ENCODE measurements around the gene GREB1.

Gene GREB1

DNA sequence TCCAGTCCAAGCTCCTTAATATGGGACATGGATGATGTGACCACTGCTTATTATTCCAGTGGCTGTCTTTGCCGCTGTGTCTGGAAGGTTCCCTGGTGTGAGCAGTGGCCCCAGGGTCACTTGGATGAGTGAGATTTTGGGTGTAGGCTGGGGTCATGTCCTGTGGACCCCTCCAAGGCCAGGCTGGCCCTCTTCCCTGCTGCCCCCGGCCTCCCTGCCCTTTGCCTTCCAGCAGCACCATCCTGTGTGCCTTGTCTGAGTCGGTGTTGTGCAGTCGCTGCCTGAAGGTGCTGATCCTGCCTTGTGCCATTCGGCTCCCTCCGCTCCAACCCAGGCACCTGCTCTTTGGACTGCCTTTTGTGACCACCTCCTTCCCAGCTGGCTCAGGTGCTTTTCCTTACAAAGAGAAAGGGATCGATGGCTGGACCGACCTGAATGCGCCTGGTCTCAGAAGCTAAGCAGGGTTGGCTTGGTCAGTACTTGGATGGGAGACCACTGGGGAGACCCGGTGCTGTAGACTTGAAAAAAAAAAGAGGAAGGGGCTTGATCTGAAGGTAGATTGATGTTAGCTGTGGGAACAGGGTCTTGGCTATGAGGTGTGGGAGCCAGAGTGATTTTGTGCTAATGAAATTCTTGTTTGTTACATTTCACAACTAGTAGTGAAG lies 16.7 kb upstream of the GREB1 start:
- H3K27me3 ChIP-seq (replicated peaks in 2 of 5; ENCODE audit: control insufficient read depth in 4 of 5, insufficient read depth in 5 of 5, low read length in 4 of 5) = peaks cover 0 to 5% (median 0%) of the 10 kb centered on the region in 5 experiments
- no peaks in the 10 kb centered on the region for H3K4me1 ChIP-seq (ENCODE audit: control extremely low read depth in 1 of 4, control insufficient read depth in 4 of 4, insufficient read depth in 4 of 4, low read length in 3 of 4)
- POLR2A ChIA-PET = no interaction called here
- no peak overlapping the region for H3K4me3 ChIP-seq (ENCODE audit: control insufficient read depth in 1 of 7, extremely low read depth in 1 of 7, insufficient read depth in 4 of 7, low read depth in 2 of 7, low read length in 6 of 7)
- DNase-seq = no peak
- H3K27ac ChIP-seq (ENCODE audit: insufficient read depth in 1 of 2, low read depth in 1 of 2, low read length in 2 of 2, poor library complexity in 1 of 2, severe bottlenecking in 2 of 2) = no peak overlapping the region
- CTCF ChIA-PET = interaction anchor here (0.7 to 1.2 kb wide), 2 partner anchors 16 to 66 kb away, joined by 3 read pairs; no protein-coding TSS in a partner anchor
- WGBS (ENCODE audit: insufficient coverage) = 87% methylated on average over 10 of the region's 10 CpGs
- peaks cover 0 to 3% (median 0%) of the 10 kb centered on the region in 5 experiments for H3K9me3 ChIP-seq (ENCODE audit: control extremely low read depth in 1 of 5, control insufficient read depth in 4 of 5, insufficient read depth in 2 of 5, low read depth in 1 of 5, low read length in 4 of 5)
- no peaks in the 10 kb centered on the region for H3K36me3 ChIP-seq (ENCODE audit: control insufficient read depth in 4 of 4, insufficient read depth in 4 of 4, low read length in 3 of 4)

DNA sequence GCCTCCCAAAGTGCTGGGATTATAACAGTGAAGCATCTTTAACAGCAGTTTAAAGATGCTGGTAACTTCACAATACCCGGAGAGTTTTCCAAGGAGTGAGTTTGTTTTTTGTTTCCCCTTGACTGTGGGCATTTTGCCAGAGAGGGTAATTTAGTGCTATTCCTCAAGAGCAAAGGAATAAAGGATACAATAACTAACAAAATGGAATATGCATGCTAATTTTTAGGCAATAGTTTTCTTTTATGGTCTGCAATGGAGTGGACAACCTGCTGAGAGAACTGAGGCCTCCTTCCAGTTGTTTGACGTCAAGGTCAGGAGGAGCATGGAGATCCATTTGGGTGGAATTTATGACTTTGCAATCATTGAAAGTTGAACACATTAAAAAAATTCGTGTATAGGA lies 15.9 kb upstream of the GREB1 start:
- Histone ChIP-seq H3K9me3 (ENCODE audit: control extremely low read depth in 1 of 5, control insufficient read depth in 4 of 5, insufficient read depth in 2 of 5, low read depth in 1 of 5, low read length in 4 of 5) (peaks cover 0 to 3% (median 0%) of the 10 kb centered on the region in 5 experiments), H3K36me3 (ENCODE audit: control insufficient read depth in 4 of 4, insufficient read depth in 4 of 4, low read length in 3 of 4) (no peaks in the 10 kb centered on the region), H3K4me1 (ENCODE audit: control extremely low read depth in 1 of 4, control insufficient read depth in 4 of 4, insufficient read depth in 4 of 4, low read length in 3 of 4) (no peaks in the 10 kb centered on the region), H3K4me3 (ENCODE audit: control insufficient read depth in 1 of 7, extremely low read depth in 1 of 7, insufficient read depth in 4 of 7, low read depth in 2 of 7, low read length in 6 of 7) (no peak overlapping the region), H3K27ac (ENCODE audit: insufficient read depth in 1 of 2, low read depth in 1 of 2, low read length in 2 of 2, poor library complexity in 1 of 2, severe bottlenecking in 2 of 2) (no peak overlapping the region), H3K27me3 (replicated peaks in 2 of 5; ENCODE audit: control insufficient read depth in 4 of 5, insufficient read depth in 5 of 5, low read length in 4 of 5) (peaks cover 0 to 5% (median 0%) of the 10 kb centered on the region in 5 experiments)
- DNase-seq = no peak
- POLR2A ChIA-PET = no interaction called here
- 75% methylated on average over 2 of the region's 3 CpGs for WGBS (ENCODE audit: insufficient coverage)
- CTCF ChIA-PET = no interaction called here

DNA sequence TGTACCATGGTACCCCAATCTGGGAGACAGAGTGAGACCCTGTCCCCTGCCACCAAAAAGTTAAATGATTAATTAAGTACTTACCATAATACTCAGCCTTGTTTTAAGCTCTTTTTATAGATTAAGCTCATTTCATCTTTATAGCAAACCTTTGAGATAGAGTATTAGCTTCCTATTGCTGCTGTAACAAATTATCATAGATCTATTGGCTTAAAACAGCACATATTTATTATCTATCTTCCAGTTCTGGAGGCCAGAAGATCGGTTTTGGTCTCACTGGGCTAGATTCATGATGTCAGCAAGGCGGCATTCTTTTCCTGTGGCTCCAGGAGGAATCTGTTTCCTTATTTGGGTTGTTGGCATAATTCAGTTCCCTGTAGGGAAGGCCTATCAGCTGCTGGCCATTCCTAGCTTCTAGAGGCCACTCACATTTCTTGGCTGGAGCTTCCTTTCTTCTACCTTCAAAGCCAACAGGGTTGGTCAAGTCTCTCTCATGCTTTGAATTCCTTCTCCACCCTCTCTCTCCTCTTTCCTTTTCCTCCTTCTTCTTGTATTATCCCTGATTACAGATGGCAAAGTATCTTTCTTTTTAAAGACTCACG lies 13.7 kb upstream of the GREB1 start:
- ChIA-PET POLR2A (no interaction called here), CTCF (no interaction called here)
- Histone ChIP-seq H3K36me3 (ENCODE audit: control insufficient read depth in 4 of 4, insufficient read depth in 4 of 4, low read length in 3 of 4) (no peaks in the 10 kb centered on the region), H3K27ac (ENCODE audit: insufficient read depth in 1 of 2, low read depth in 1 of 2, low read length in 2 of 2, poor library complexity in 1 of 2, severe bottlenecking in 2 of 2) (no peak overlapping the region), H3K9me3 (ENCODE audit: control extremely low read depth in 1 of 5, control insufficient read depth in 4 of 5, insufficient read depth in 2 of 5, low read depth in 1 of 5, low read length in 4 of 5) (peaks cover 0 to 3% (median 0%) of the 10 kb centered on the region in 5 experiments), H3K4me1 (ENCODE audit: control extremely low read depth in 1 of 4, control insufficient read depth in 4 of 4, insufficient read depth in 4 of 4, low read length in 3 of 4) (no peaks in the 10 kb centered on the region), H3K27me3 (replicated peaks in 2 of 5; ENCODE audit: control insufficient read depth in 4 of 5, insufficient read depth in 5 of 5, low read length in 4 of 5) (peaks cover 0 to 5% (median 0%) of the 10 kb centered on the region in 5 experiments), H3K4me3 (ENCODE audit: control insufficient read depth in 1 of 7, extremely low read depth in 1 of 7, insufficient read depth in 4 of 7, low read depth in 2 of 7, low read length in 6 of 7) (no peak overlapping the region)
- WGBS (ENCODE audit: insufficient coverage) = 83% methylated on average over 1 of the region's 3 CpGs
- no peak for DNase-seq

DNA sequence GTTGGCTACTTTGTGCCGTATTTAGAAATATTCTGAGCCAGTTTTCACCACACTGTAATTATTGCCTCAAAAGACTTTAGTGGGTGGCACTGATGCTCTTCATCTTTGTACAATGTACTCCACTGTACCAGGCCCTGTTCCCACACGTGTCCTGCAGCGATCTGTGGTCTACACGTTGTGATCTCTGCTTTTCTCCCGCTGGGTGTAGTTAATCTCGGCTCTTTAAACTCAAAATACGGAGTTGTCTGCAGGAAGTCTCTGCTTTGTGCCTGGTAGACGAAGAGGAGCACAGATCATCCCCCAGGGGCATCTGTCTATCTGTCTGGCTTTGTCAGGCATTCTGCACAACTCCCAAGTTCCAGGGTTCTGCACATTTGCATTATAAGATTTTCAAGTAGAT lies 12.1 kb upstream of the GREB1 start:
- peaks cover 0 to 3% (median 0%) of the 10 kb centered on the region in 5 experiments for H3K9me3 ChIP-seq (ENCODE audit: control extremely low read depth in 1 of 5, control insufficient read depth in 4 of 5, insufficient read depth in 2 of 5, low read depth in 1 of 5, low read length in 4 of 5)
- no peak overlapping the region for H3K4me3 ChIP-seq (ENCODE audit: control insufficient read depth in 1 of 7, extremely low read depth in 1 of 7, insufficient read depth in 4 of 7, low read depth in 2 of 7, low read length in 6 of 7)
- ChIA-PET CTCF (no interaction called here), POLR2A (no interaction called here)
- DNase-seq = no peak
- H3K27me3 ChIP-seq (replicated peaks in 2 of 5; ENCODE audit: control insufficient read depth in 4 of 5, insufficient read depth in 5 of 5, low read length in 4 of 5) = peaks cover 0 to 5% (median 0%) of the 10 kb centered on the region in 5 experiments
- H3K27ac ChIP-seq (ENCODE audit: insufficient read depth in 1 of 2, low read depth in 1 of 2, low read length in 2 of 2, poor library complexity in 1 of 2, severe bottlenecking in 2 of 2) = no peak overlapping the region
- H3K4me1 ChIP-seq (ENCODE audit: control extremely low read depth in 1 of 4, control insufficient read depth in 4 of 4, insufficient read depth in 4 of 4, low read length in 3 of 4) = no peaks in the 10 kb centered on the region
- H3K36me3 ChIP-seq (ENCODE audit: control insufficient read depth in 4 of 4, insufficient read depth in 4 of 4, low read length in 3 of 4) = no peaks in the 10 kb centered on the region
- 84% methylated on average over 8 of the region's 8 CpGs for WGBS (ENCODE audit: insufficient coverage)

DNA sequence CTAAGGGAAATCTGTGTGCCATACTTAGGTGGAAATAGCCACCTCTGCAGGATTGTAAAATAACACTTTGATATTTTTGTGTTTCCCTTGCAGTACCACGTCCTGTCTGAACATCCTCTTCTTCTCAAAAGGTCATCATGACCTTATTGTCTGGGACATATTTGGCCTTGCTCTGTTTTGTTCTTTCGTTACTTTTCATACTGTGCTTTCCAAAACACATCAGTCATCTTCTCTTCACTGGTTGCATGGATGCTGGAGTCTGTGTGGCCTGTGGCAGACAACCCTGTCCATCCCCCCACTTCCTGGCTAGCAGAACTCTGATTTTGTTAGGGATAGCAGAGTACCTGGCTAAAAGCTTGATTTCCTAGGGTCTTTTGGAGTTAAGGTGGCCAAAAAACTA lies 9.4 kb upstream of the GREB1 start:
- H3K4me3 ChIP-seq (ENCODE audit: control insufficient read depth in 1 of 7, extremely low read depth in 1 of 7, insufficient read depth in 4 of 7, low read depth in 2 of 7, low read length in 6 of 7) = no peak overlapping the region
- peaks cover 0 to 3% (median 0%) of the 10 kb centered on the region in 5 experiments for H3K9me3 ChIP-seq (ENCODE audit: control extremely low read depth in 1 of 5, control insufficient read depth in 4 of 5, insufficient read depth in 2 of 5, low read depth in 1 of 5, low read length in 4 of 5)
- CTCF ChIA-PET = no interaction called here
- DNase-seq = no peak
- H3K36me3 ChIP-seq (ENCODE audit: control insufficient read depth in 4 of 4, insufficient read depth in 4 of 4, low read length in 3 of 4) = no peaks in the 10 kb centered on the region
- H3K4me1 ChIP-seq (ENCODE audit: control extremely low read depth in 1 of 4, control insufficient read depth in 4 of 4, insufficient read depth in 4 of 4, low read length in 3 of 4) = no peaks in the 10 kb centered on the region
- H3K27me3 ChIP-seq (replicated peaks in 2 of 5; ENCODE audit: control insufficient read depth in 4 of 5, insufficient read depth in 5 of 5, low read length in 4 of 5) = peaks cover 0 to 2% (median 0%) of the 10 kb centered on the region in 5 experiments
- 82% methylated on average over 2 of the region's 2 CpGs for WGBS (ENCODE audit: insufficient coverage)
- POLR2A ChIA-PET = no interaction called here
- no peak overlapping the region for H3K27ac ChIP-seq (ENCODE audit: insufficient read depth in 1 of 2, low read depth in 1 of 2, low read length in 2 of 2, poor library complexity in 1 of 2, severe bottlenecking in 2 of 2)

DNA sequence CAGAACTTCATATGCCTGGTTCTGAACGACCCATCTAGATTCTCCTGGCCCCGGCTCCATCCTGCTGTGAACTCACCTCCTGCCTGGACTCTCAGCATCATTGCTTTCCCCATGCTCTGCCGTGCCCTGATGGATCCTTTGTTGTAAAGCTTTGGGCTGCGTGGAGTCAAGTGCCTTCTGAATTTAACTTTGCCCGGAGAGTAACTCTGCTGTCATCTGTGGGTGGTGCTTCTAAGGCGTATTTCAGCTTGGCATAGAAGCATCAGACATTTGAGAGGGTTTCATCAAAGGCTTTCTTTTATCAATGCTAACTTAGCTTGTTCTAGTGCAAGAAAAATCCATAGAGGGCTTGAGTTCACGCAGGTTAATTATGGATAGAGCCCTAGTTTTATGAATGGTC lies 8.1 kb upstream of the GREB1 start:
- ChIA-PET CTCF (no interaction called here), POLR2A (no interaction called here)
- H3K36me3 ChIP-seq (ENCODE audit: control insufficient read depth in 4 of 4, insufficient read depth in 4 of 4, low read length in 3 of 4) = no peaks in the 10 kb centered on the region
- H3K27me3 ChIP-seq (replicated peaks in 2 of 5; ENCODE audit: control insufficient read depth in 4 of 5, insufficient read depth in 5 of 5, low read length in 4 of 5) = peaks cover 0 to 3% (median under 1%) of the 10 kb centered on the region in 5 experiments
- H3K9me3 ChIP-seq (ENCODE audit: control extremely low read depth in 1 of 5, control insufficient read depth in 4 of 5, insufficient read depth in 2 of 5, low read depth in 1 of 5, low read length in 4 of 5) = no peaks in the 10 kb centered on the region
- no peak overlapping the region for H3K4me3 ChIP-seq (ENCODE audit: control insufficient read depth in 1 of 7, extremely low read depth in 1 of 7, insufficient read depth in 4 of 7, low read depth in 2 of 7, low read length in 6 of 7)
- no peak overlapping the region for H3K27ac ChIP-seq (ENCODE audit: insufficient read depth in 1 of 2, low read depth in 1 of 2, low read length in 2 of 2, poor library complexity in 1 of 2, severe bottlenecking in 2 of 2)
- DNase-seq = no peak
- H3K4me1 ChIP-seq (ENCODE audit: control extremely low read depth in 1 of 4, control insufficient read depth in 4 of 4, insufficient read depth in 4 of 4, low read length in 3 of 4) = no peaks in the 10 kb centered on the region
- WGBS (ENCODE audit: insufficient coverage) = 96% methylated on average over 6 of the region's 7 CpGs

DNA sequence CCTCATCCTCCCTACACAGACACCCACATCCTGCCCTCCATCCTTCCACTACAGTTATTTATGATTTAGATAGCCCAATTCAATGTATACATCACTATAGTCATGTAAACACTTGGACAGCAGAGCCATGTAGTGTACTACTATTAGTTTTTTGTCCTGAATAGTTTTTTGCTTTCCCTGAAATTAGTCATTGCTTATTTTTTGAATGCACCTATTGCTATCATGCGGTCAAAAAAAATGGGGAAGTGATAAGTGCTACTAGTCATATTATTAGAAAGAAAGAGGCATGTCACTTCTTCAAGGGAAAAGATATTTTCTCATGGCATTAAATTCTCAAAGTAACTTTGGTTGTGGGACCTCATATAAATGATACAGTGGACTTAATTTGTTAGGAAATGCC lies 6.8 kb upstream of the GREB1 start:
- no peaks in the 10 kb centered on the region for H3K9me3 ChIP-seq (ENCODE audit: control extremely low read depth in 1 of 5, control insufficient read depth in 4 of 5, insufficient read depth in 2 of 5, low read depth in 1 of 5, low read length in 4 of 5)
- peaks cover 0 to 8% (median 4%) of the 10 kb centered on the region in 5 experiments for H3K27me3 ChIP-seq (replicated peaks in 2 of 5; ENCODE audit: control insufficient read depth in 4 of 5, insufficient read depth in 5 of 5, low read length in 4 of 5)
- no CpG with 5 or more reads among the region's 1 CpG for WGBS (ENCODE audit: insufficient coverage)
- H3K4me1 ChIP-seq (ENCODE audit: control extremely low read depth in 1 of 4, control insufficient read depth in 4 of 4, insufficient read depth in 4 of 4, low read length in 3 of 4) = no peaks in the 10 kb centered on the region
- POLR2A ChIA-PET = no interaction called here
- H3K4me3 ChIP-seq (ENCODE audit: control insufficient read depth in 1 of 7, extremely low read depth in 1 of 7, insufficient read depth in 4 of 7, low read depth in 2 of 7, low read length in 6 of 7) = no peak overlapping the region
- no peaks in the 10 kb centered on the region for H3K36me3 ChIP-seq (ENCODE audit: control insufficient read depth in 4 of 4, insufficient read depth in 4 of 4, low read length in 3 of 4)
- no peak for DNase-seq
- CTCF ChIA-PET = no interaction called here
- H3K27ac ChIP-seq (ENCODE audit: insufficient read depth in 1 of 2, low read depth in 1 of 2, low read length in 2 of 2, poor library complexity in 1 of 2, severe bottlenecking in 2 of 2) = no peak overlapping the region
